Pons (tissue), 1 donor: ENCODE results near the gene TSC2.

ENCODE experiments used
- DNase-seq: peaks from one replicate; pipeline ENCODE4 v3.0.0-alpha.2; 2016; ENCODE audit warnings: low spot score

The TSC2 gene

GRCh38 chr16:2043667-2044451 is 3.9 kb upstream of the TSC2 start:
- no peak for DNase-seq

- DNase-seq: no peak
These were observed 3.2 kb upstream of the TSC2 start for GRCh38 chr16:2044541-2044940.

- DNase-seq: no peak
These were observed 1.6 kb upstream of the TSC2 start for GRCh38 chr16:2045965-2046892.

- DNase-seq: no peak
These were observed 874 bp upstream of the TSC2 start for GRCh38 chr16:2046893-2047329.

GRCh38 chr16:2048116-2048543 is 345 bp downstream of the TSC2 start:
- no peak for DNase-seq

GRCh38 chr16:2053211-2053610 is 5.4 kb downstream of the TSC2 start:
- DNase-seq: no peak

- DNase-seq: no peak
These were observed 6.1 kb downstream of the TSC2 start for GRCh38 chr16:2053897-2054296.

GRCh38 chr16:2054543-2055245 is 6.9 kb downstream of the TSC2 start:
- no peak for DNase-seq

- peak; percentile 32 for DNase-seq
These were observed 8.3 kb downstream of the TSC2 start for GRCh38 chr16:2056077-2056476.

- peak; percentile 73 for DNase-seq
These were observed 9.1 kb downstream of the TSC2 start for GRCh38 chr16:2056681-2057407.

GRCh38 chr16:2057438-2057837 is 9.7 kb downstream of the TSC2 start:
- DNase-seq: no peak

GRCh38 chr16:2058420-2058819 is 10.6 kb downstream of the TSC2 start:
- no peak for DNase-seq

GRCh38 chr16:2058872-2059271 is 11.1 kb downstream of the TSC2 start:
- no peak for DNase-seq

- no peak for DNase-seq
These were observed 12.6 kb downstream of the TSC2 start for GRCh38 chr16:2060346-2060745.

- DNase-seq: no peak
These were observed 13.2 kb downstream of the TSC2 start for GRCh38 chr16:2061023-2061422.

GRCh38 chr16:2061526-2061925 is 13.7 kb downstream of the TSC2 start:
- DNase-seq: no peak

GRCh38 chr16:2062801-2063200 is 15.0 kb downstream of the TSC2 start:
- DNase-seq: no peak

GRCh38 chr16:2063861-2064260 is 16.1 kb downstream of the TSC2 start:
- no peak for DNase-seq

- no peak for DNase-seq
These were observed 16.7 kb downstream of the TSC2 start for GRCh38 chr16:2064368-2064945.

- DNase-seq: no peak
These were observed 18.4 kb downstream of the TSC2 start for GRCh38 chr16:2066139-2066538.
